ENCODE measurements around the gene C11orf24.
"Not testable (repeated sequence)": the region's sequence is repeated elsewhere in the genome, so short reads cannot be mapped to it uniquely, and the experiment has no call there.

C11orf24 gene

GRCh38 chr11:68251765-68252164, 20.0 kb downstream of the C11orf24 start:
- DNase-seq (ENCODE audit: low read depth in 3 of 3) = no peak

DNA sequence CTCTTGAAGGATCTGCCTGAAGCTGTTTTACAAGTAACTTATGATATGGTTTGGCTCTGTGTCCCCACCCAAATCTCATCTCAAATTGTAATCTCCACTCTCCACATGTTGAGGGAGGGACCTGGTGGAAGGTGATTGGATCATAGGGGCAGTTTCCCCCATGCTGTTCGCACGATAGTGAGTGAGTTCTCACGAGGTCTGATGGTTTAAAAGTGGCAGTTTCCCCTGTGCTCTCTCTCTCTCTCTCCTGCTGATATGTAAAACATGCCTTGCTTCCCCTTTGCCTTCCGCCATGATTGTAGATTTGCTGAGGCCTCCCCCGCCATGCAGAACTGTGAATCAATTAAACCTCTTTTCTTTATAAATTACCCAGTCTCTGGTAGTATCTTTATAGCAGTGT, 26.9 kb downstream of the C11orf24 start:
- not testable (repeated sequence) for DNase-seq (ENCODE audit: low read depth in 3 of 3)

- DNase-seq (ENCODE audit: low read depth in 3 of 3) = not testable (repeated sequence)
Observed at GRCh38 chr11:68243847-68244246, 27.9 kb downstream of the C11orf24 start.

- DNase-seq (ENCODE audit: low read depth in 3 of 3) = no peak
Observed at GRCh38 chr11:68242616-68243015, 29.2 kb downstream of the C11orf24 start.

GRCh38 chr11:68231621-68232020, 40.2 kb downstream of the C11orf24 start:
- DNase-seq (ENCODE audit: low read depth in 3 of 3) = no peak

DNA sequence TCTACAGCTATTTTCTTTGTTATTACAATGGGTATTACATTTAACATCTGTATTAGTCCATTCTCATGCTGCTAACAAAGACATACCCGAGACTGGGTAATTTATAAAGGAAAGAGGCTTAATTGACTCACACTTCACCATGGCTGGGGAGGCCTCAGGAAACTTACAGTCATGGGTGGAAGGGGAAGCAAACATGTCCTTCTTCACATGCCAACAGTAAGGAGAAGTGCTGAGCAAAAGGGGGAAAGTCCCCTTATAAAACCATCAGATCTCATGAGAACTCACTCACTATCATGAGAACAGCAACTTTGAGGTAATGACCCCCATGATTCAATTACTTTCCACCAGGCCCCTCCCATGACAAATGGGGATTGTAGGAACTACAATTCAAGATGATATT, 42.2 kb downstream of the C11orf24 start:
- DNase-seq (ENCODE audit: low read depth in 3 of 3) = no peak

DNA sequence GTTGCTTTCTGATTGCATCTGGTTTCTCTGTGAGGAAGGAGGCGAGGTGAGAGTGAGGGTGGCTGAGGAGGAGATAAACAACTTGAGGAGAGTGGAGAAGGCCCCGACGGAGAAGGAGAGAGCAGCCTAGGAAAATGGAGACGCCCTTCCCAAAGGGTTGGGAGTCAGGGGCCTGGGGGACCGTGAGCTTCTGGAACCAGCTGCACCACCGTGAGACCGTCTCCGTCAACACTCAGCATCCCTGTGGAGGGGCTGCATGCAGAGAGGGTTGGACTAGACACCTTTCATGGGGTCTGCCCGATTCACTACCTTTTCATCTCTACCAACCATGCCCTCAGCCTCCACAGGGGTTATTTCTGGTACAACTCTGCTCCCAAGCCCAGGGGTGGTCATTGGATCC, 45.4 kb downstream of the C11orf24 start:
- DNase-seq (ENCODE audit: low read depth in 3 of 3) = no peak

- DNase-seq (ENCODE audit: low read depth in 3 of 3) = no peak
Observed at GRCh38 chr11:68224606-68225005, 47.2 kb downstream of the C11orf24 start.

GRCh38 chr11:68223275-68223674, 48.5 kb downstream of the C11orf24 start:
- DNase-seq (ENCODE audit: low read depth in 3 of 3) = no peak

DNA sequence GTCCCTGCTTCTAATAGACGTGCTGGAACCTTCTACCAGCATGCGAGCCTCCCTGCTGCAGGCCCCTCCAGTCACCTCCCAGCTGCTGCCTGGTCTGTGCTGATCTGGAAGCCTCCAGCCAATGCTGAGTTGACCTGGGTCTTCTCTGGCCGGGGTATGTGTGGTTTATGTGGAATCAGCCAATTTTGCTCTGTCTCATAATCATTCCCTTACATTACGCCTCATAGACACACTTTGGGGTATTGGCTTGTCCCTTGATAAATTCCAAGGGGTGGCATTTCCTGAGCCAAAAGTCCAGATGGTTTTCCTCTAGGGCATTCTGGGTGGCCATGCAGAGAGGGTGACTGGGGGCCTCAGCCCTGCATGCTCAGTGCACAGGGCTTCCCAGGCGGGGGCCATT, 50.4 kb downstream of the C11orf24 start:
- no peak for DNase-seq (ENCODE audit: low read depth in 3 of 3)

GRCh38 chr11:68216171-68216938, 55.4 kb downstream of the C11orf24 start:
- DNase-seq (ENCODE audit: low read depth in 3 of 3) = no peak

DNA sequence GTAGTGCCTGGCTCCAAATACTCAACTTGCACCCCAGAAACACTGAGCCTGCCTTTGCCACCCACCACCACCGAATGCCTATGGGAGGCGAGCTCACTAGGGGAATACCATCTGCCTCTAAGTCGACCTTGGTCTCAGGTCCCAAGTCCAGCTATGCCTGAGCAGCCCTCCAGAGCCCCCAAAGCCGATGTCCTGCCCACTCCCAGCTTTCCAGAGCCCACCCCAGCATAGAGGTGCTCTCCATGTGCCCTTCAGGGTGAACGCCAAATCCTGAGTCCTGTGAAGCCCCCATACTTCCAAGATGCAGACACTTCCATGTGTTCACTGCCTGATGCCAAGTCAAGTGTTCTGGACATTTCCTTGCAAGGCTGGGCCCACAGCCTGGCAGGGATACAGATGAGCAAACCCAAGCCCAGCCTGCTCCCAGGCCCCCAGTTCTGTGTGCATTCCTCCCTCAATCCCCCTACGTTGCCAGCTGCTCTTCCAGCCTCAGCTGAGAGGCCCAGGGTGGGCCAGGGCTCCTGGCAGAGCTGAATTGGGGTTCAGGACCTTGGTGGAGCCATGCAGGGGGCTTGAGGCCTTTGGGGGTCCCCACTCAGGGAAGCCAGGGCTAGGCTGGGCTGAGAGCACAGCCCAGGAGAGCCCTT, 56.1 kb downstream of the C11orf24 start:
- DNase-seq (ENCODE audit: low read depth in 3 of 3) = no peak

DNA sequence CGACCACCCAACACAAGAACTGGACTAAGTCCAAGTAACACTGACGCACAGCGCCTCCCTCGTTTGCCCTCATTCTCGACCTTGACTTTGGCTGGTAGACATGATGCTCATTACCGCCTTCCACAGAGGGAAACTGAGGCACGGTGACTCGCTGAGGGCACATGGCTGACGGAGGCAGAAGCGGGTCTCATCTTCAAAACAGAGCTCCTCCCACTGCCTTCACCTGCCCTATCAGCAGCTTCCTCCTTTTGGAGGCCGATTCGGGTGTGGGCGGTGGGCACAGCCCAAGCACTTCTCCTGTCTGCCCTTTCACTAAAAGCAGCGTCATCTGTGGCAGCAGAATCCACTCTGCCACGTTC, 56.7 kb downstream of the C11orf24 start:
- peak in 2 of 3 experiments; percentile 11 to 31 for DNase-seq (ENCODE audit: low read depth in 3 of 3)

DNA sequence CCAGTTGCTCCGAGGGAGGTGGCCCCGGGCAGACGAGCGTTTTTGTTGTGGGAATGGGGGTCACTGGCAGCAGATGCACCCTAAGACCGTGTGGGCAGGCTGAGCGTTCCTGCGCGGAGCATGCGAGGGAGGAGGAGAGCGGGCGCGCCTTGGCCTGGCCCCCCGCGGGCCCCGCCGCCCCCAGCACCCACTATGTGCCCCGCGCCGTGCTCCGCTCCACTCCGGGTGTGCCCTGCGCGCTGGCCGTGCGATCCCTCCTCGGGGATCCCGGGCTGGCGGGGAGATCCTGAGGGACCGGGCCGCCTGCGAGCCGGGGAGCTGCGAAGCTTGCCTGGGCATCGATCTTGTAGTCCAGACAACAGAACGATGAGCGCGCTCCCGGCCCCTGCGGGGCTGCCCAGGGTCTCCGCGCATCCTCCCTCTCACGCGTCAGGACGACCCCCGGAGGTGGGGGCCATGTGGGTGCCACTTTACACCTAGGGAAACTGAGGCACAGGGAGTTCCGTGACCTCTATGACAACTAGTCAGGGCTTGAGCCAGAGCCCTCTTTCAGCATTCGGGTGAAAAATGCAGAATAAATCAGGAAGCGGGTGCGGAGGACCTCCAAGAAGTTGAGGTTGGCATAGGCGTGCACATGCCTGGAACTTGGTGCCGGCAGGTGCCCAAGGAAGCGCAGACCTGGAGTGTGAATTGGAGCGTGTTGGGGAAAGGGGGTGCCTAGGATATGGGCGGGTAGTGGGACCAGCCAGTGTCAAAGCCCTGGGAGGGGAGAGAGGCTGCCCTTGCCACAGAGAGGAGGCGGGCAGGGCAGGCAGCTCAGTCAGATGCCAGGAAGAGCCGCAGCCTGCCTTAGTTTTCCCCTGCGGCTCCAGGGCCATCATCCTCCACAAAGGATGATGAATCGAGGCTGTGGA, 57.3 kb downstream of the C11orf24 start:
- DNase-seq (ENCODE audit: low read depth in 3 of 3) = no peak

- peak; percentile 62 to 77 (median 63) for DNase-seq (ENCODE audit: low read depth in 3 of 3)
Observed at GRCh38 chr11:68213555-68214172, 58.1 kb downstream of the C11orf24 start.

- DNase-seq (ENCODE audit: low read depth in 3 of 3) = peak; percentile 35 to 59 (median 41)
Observed at GRCh38 chr11:68213135-68213515, 58.6 kb downstream of the C11orf24 start, which contains the start of gene KMT5B. KMT5B (minus strand) TSS chr11:68213296; CDS start chr11:68190076, 23,220 bp downstream.

GRCh38 chr11:68212421-68213134, 59.2 kb downstream of the C11orf24 start:
- peak in 2 of 3 experiments; percentile 13 to 27 for DNase-seq (ENCODE audit: low read depth in 3 of 3)

GRCh38 chr11:68211546-68211945, 60.2 kb downstream of the C11orf24 start:
- no peak for DNase-seq (ENCODE audit: low read depth in 3 of 3)
